Brain microvascular endothelial cell (primary cell): ENCODE data around the gene MARCHF3.
A peak's percentile ranks its signal among the peaks of the same experiment; 100 is the strongest.

Experiments used
- DNase-seq: peaks from one replicate; pipeline ENCODE4 v3.0.0-alpha.2; 2020
- H3K27ac ChIP-seq: fragments of 250-450 bp; sonication (Bioruptor Pico); 2 replicates; pipeline ENCODE4 v1.5.1; 2020; ENCODE audit warnings: mild to moderate bottlenecking, moderate library complexity
- H3K27me3 ChIP-seq: fragments of 250-450 bp; sonication (Bioruptor Pico); replicated peaks from 2 replicates; pipeline ENCODE4 v1.5.1; 2020; ENCODE audit warnings: mild to moderate bottlenecking
- H3K36me3 ChIP-seq: fragments of 250-450 bp; sonication (Bioruptor Pico); replicated peaks from 2 replicates; pipeline ENCODE4 v1.5.1; 2020; ENCODE audit warnings: mild to moderate bottlenecking
- H3K4me3 ChIP-seq: 2 replicates; pipeline ENCODE4 v1.5.1; 2011; ENCODE audit warnings: low read depth, mild to moderate bottlenecking, control low read depth, low read length, moderate library complexity
- in situ Hi-C: cut with HindIII; loops from 2 replicates; pipeline ENCODE4 v1.10.0; 2017; ENCODE audit warnings: low sequenced_read_pairs, low pct_ligation_motif_present
- TF ChIP-seq, protein P1 (sequence below): IDR thresholded peaks from 2 replicates; pipeline ENCODE4 v1.5.1; 2011; ENCODE audit warnings: low read depth, mild to moderate bottlenecking, moderate library complexity, low read length, control low read depth, inconsistent platforms; ENCODE audit errors: missing control alignments

Gene MARCHF3

GRCh38 chr5:127041571-127041970 lies 11.2 kb upstream of the MARCHF3 start:
- no peak overlapping the region for H3K4me3 ChIP-seq
- no peaks in the 10 kb centered on the region for H3K27me3 ChIP-seq
- H3K36me3 ChIP-seq, result no peaks in the 10 kb centered on the region
- DNase-seq, result no peak
- TF ChIP-seq, protein P1, sequence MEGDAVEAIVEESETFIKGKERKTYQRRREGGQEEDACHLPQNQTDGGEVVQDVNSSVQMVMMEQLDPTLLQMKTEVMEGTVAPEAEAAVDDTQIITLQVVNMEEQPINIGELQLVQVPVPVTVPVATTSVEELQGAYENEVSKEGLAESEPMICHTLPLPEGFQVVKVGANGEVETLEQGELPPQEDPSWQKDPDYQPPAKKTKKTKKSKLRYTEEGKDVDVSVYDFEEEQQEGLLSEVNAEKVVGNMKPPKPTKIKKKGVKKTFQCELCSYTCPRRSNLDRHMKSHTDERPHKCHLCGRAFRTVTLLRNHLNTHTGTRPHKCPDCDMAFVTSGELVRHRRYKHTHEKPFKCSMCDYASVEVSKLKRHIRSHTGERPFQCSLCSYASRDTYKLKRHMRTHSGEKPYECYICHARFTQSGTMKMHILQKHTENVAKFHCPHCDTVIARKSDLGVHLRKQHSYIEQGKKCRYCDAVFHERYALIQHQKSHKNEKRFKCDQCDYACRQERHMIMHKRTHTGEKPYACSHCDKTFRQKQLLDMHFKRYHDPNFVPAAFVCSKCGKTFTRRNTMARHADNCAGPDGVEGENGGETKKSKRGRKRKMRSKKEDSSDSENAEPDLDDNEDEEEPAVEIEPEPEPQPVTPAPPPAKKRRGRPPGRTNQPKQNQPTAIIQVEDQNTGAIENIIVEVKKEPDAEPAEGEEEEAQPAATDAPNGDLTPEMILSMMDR, result no peak
- in situ Hi-C loops, result no loop called here
- no peak overlapping the region for H3K27ac ChIP-seq

- TF ChIP-seq, protein P1, result no peak
- H3K27ac ChIP-seq, result no peak overlapping the region
- no peaks in the 10 kb centered on the region for H3K27me3 ChIP-seq
- in situ Hi-C loops, result no loop called here
- H3K4me3 ChIP-seq, result no peak overlapping the region
- H3K36me3 ChIP-seq, result no peaks in the 10 kb centered on the region
- DNase-seq, result peak; percentile 28
Measured at GRCh38 chr5:127040796-127041520, 10.6 kb upstream of the MARCHF3 start.

DNA sequence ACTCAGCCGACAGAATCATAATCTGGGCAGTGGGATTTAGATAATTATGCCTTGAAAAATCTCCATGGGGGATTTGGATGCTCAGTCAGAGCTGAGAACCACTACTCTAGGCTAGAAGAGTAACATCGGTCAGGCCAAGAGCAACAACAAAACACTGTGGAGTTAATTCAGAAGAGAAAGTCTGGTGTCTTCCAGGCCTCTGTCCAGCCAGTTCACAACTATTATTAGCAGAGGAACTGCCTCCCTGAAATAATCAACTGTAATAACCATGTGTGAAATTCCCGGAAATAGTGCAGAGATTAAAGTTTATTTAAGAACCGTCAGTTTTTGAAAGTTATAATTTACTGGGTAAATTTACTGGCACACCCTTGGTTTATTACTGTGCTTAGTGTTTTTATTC lies 8.2 kb upstream of the MARCHF3 start:
- in situ Hi-C loops, result no loop called here
- no peak for DNase-seq
- no peak overlapping the region for H3K27ac ChIP-seq
- no peak overlapping the region for H3K4me3 ChIP-seq
- TF ChIP-seq, protein P1, result no peak
- no peaks in the 10 kb centered on the region for H3K27me3 ChIP-seq
- no peaks in the 10 kb centered on the region for H3K36me3 ChIP-seq

GRCh38 chr5:127031863-127032232 lies 1.5 kb upstream of the MARCHF3 start:
- no peaks in the 10 kb centered on the region for H3K27me3 ChIP-seq
- in situ Hi-C loops, result no loop called here
- DNase-seq, result no peak
- no peak overlapping the region for H3K4me3 ChIP-seq
- TF ChIP-seq, protein P1, result no peak
- H3K27ac ChIP-seq, result no peak overlapping the region
- no peaks in the 10 kb centered on the region for H3K36me3 ChIP-seq

DNA sequence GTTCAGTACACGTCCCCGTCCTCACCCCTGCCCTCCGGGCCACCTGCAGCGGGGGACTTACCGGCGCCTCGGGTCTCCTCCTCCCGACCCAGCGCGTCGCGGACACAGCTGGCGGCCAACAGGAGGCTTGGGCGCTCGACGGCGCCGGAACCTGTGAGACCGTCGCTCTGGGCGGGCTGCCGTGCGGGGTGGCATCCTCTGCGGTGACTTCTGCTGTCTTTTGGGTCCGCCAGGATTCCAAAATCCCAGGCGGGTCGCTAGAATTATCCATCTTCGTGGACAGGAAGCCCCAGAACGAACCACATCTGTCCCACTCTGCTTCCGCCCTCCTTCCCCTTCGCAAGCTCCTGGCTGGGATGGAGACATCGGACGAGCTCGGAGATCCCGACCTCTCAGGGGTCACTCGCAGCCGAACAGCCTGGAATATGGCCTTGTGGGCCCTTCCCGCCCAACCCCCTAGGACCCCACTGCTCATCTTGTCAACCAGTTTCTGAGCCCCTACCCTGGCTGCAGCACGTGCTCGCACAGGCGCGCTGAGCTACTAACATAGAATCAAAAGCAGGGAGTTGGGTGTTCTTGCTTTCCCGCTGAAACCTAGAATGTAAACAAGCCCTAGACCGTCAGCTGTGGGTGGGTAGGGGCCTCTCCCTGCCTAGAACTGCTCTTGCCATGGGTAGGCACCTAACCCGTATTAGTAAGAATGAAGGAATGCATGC lies 947 bp upstream of the MARCHF3 start:
- H3K27ac ChIP-seq, result peak overlapping the region; percentile 25
- H3K4me3 ChIP-seq, result peak overlapping the region; percentile 84
- no peak for DNase-seq
- TF ChIP-seq, protein P1, result no peak
- no peaks in the 10 kb centered on the region for H3K27me3 ChIP-seq
- no peaks in the 10 kb centered on the region for H3K36me3 ChIP-seq
- in situ Hi-C loops, result no loop called here
